D341Med (cell line): Measurements from ENCODE around the gene CDK14.

Experiments used
- DNase-seq: peaks from one replicate; pipeline ENCODE4 v3.0.0; 2012; ENCODE audit warnings: low spot score

Gene CDK14

GRCh38 chr7:91093181-91093580 is 497.1 kb downstream of the CDK14 start:
- no peak for DNase-seq

GRCh38 chr7:91098566-91098965 is 502.4 kb downstream of the CDK14 start:
- no peak for DNase-seq

- DNase-seq, result no peak
These were observed 507.2 kb downstream of the CDK14 start for GRCh38 chr7:91103363-91103762.

- DNase-seq, result no peak
These were observed 511.3 kb downstream of the CDK14 start for GRCh38 chr7:91107460-91107859.

- DNase-seq, result no peak
These were observed 513.1 kb downstream of the CDK14 start for GRCh38 chr7:91109200-91109599.

- no peak for DNase-seq
These were observed 516.8 kb downstream of the CDK14 start for GRCh38 chr7:91112902-91113341.

GRCh38 chr7:91114232-91114631 is 518.1 kb downstream of the CDK14 start:
- DNase-seq, result no peak

- peak; percentile 41 for DNase-seq
These were observed 530.6 kb downstream of the CDK14 start for GRCh38 chr7:91126762-91127161.

- DNase-seq, result no peak
These were observed 531.2 kb downstream of the CDK14 start for GRCh38 chr7:91127325-91127724.

GRCh38 chr7:91127959-91128358 is 531.8 kb downstream of the CDK14 start:
- no peak for DNase-seq

- no peak for DNase-seq
These were observed 532.7 kb downstream of the CDK14 start for GRCh38 chr7:91128683-91129348.

- no peak for DNase-seq
These were observed 539.2 kb downstream of the CDK14 start for GRCh38 chr7:91135300-91135699.

- no peak for DNase-seq
These were observed 539.7 kb downstream of the CDK14 start for GRCh38 chr7:91135703-91136430.

GRCh38 chr7:91137153-91137787 is 541.1 kb downstream of the CDK14 start:
- no peak for DNase-seq

- DNase-seq, result no peak
These were observed 541.8 kb downstream of the CDK14 start for GRCh38 chr7:91137788-91138368.

GRCh38 chr7:91140286-91140685 is 544.2 kb downstream of the CDK14 start:
- DNase-seq, result no peak

- DNase-seq, result no peak
These were observed 544.9 kb downstream of the CDK14 start for GRCh38 chr7:91140982-91141381.

- no peak for DNase-seq
These were observed 546.6 kb downstream of the CDK14 start for GRCh38 chr7:91142743-91143142.

- no peak for DNase-seq
These were observed 553.5 kb downstream of the CDK14 start for GRCh38 chr7:91149341-91150246.

- no peak for DNase-seq
These were observed 555.8 kb downstream of the CDK14 start for GRCh38 chr7:91151916-91152315.

GRCh38 chr7:91156316-91157185 is 560.4 kb downstream of the CDK14 start:
- no peak for DNase-seq
